ENCODE data around the gene GRM4.

Gene GRM4

DNA sequence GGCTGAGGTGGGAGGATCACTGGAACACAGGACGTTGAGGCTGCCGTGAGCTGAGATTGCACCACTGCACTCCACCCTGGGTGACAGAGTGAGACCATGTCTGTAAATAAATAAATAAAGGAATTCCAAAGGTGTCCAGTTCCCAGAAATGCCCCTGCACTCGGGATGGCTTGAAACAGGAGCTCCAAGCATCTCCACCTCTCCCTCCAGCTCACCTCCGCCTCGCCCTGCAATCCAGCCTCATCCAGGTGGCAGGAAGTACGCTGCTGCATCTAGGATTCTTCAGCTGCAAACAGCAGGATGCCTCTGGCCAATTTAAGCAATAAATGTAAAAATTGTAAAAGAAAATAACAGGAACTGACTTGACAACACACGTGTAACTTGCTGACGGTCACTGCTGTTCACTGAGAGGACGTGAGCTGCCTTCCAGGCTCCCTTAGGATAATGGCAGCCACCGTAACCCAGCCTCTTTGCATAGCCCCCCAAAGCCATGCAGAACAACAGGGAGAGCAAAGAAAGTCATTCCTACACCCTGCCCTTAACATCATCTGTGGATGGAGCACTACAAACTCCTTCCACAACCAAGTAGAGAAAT lies 11.4 kb upstream of the GRM4 start:
- no peak for DNase-seq (ENCODE audit: low spot score)

GRCh38 chr6:34155471-34156300 lies 9.8 kb upstream of the GRM4 start:
- no peak for DNase-seq (ENCODE audit: low spot score)

- DNase-seq (ENCODE audit: low spot score) = no peak
Measured at GRCh38 chr6:34154668-34155447, 9.0 kb upstream of the GRM4 start.

GRCh38 chr6:34152806-34153520 lies 7.1 kb upstream of the GRM4 start:
- DNase-seq (ENCODE audit: low spot score) = no peak

DNA sequence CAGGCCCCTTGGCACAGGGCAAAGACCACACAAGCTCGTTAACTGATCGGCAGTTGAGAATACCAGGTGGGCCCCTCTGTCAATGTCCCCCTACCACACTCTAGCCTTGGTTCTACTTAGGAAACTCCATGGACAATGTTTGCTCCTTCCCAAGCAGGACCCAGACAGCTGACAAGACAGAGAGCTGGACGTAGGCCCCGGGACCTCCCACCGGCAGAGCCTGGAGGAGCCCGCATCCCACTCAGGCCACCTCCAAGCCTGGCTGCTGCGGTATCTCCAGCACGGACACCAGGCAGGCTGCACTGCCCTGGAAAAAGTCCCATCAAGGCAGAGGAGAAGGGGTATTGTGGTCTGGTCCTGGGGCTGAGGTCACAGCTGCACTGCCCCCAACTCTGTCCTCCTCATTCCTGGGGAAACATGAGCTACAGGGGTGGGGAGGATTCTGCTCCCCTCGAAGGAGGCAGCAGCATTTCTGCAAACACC lies 6.2 kb upstream of the GRM4 start:
- DNase-seq (ENCODE audit: low spot score) = no peak

- DNase-seq (ENCODE audit: low spot score) = no peak
Measured at GRCh38 chr6:34151321-34152041, 5.6 kb upstream of the GRM4 start.

- no peak for DNase-seq (ENCODE audit: low spot score)
Measured at GRCh38 chr6:34150766-34151165, 4.9 kb upstream of the GRM4 start.

DNA sequence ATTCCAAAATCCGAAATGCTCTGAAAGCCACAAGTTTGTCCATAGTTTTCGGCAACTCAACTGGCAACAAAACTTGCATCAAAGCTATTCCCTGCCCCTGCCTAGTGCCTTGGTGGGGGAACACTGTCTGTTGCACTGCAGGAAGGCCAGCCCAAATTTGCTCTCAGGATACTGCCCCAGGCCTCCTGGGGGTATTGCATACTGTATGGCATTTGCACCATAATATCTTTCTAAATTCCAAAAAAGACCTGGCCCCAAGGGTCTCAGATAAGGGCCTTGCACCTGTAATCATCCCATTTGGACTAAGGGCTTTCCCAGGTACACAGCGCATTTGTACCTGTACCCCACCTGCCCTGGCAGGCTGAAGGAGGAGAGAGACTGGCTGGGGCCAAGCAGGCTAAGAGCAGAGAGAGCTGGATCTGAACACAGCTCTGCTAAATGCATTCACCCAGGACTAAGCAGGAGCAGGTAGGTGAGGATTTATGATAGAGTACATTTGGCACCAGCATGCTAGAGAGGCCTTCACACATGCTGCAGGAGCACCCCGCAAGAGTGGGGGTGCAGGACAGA lies 4.0 kb upstream of the GRM4 start:
- no peak for DNase-seq (ENCODE audit: low spot score)

DNA sequence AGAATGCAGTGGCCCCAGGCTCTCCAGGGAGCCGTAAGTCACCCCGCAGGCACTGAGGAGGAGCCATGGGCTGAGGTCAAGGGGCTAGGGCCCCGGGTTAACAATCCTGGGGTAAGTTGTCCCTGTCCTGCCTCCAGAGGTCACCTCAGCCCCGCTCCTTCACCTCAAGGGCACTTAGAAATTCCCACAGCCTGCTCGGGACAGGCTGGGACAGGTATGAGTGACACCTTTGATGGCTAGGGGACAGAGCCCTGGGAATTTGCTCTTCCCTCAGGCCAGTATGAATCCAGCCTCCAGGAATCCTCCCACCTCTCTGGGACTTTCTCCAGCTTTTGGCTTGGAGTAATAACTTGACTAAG lies 3.5 kb upstream of the GRM4 start:
- DNase-seq (ENCODE audit: low spot score) = no peak

- no peak for DNase-seq (ENCODE audit: low spot score)
Measured at GRCh38 chr6:34148631-34149451, 3.0 kb upstream of the GRM4 start.

DNA sequence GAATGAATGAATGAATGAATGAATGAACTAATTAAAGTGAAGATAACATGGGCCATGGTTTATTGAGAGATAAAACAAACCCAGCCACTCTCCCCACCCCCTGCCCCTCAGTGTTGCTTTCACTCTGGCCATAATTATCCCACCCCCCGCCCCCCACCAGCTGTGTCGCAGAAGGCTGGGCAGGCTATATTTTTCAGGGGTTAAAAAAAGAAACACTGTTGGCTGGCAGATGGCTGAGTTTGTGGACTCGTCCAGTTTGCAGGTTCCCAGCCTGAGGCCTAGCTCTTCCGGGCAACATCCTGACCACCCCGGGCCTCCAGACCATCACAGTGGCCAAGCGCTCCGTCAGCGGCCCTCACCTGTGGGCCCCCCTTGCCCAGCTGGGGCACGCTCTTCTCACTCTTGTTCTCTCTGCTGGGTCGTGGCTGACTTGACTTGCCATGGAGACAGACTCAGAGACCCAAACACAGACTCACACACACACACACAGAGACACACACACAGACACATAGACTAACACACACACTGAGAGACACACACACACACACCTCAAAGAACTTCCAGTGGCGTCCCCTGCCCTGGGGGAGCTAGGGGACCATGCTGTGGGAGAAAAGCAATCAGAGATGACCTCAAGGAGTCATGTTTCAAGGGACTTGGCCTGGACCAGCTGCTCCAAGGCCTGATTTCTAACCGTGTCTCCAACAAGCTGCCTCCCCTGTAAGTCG lies 2.2 kb upstream of the GRM4 start:
- no peak for DNase-seq (ENCODE audit: low spot score)

DNA sequence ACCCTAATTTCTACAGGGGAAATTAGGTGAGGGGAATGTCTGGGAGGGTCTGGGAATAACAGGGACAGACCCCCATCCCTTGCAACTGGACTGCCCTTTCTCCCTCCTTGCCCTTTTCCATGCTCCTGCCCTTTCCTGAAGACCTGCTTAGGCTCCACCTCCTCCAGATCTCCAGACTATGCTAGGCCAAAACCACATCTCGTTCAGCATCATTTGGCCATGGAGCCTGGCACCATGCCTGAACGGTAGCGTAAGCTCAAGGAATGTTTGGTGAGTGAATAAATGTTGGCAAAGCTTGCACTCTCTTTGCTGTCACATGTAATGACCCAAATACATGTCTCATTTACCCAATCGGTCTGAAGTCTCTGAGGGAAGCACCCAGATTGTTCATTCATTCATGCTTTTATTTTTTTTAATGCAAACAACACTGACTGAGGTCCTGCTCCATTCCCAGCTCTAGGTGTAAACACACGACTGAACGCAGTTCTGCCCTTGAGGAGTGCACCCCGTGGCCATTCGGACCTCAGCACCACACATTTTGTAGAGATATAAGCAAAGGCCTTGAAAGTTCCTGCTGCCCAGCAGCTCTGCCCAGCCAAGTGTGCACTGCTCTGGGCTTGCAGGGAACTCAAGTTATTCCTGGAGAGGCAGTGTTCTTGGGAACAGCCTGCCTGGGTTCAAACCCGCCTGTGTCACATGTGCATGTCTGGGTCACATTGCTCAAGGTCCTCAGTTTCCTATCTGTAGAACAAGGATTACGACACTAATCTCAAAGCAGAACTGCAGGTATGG lies 1.1 kb upstream of the GRM4 start:
- no peak for DNase-seq (ENCODE audit: low spot score)

- no peak for DNase-seq (ENCODE audit: low spot score)
Measured at GRCh38 chr6:34145161-34146020, 496 bp downstream of the GRM4 start.

GRCh38 chr6:34144581-34145160 lies 1.2 kb downstream of the GRM4 start:
- no peak for DNase-seq (ENCODE audit: low spot score)

DNA sequence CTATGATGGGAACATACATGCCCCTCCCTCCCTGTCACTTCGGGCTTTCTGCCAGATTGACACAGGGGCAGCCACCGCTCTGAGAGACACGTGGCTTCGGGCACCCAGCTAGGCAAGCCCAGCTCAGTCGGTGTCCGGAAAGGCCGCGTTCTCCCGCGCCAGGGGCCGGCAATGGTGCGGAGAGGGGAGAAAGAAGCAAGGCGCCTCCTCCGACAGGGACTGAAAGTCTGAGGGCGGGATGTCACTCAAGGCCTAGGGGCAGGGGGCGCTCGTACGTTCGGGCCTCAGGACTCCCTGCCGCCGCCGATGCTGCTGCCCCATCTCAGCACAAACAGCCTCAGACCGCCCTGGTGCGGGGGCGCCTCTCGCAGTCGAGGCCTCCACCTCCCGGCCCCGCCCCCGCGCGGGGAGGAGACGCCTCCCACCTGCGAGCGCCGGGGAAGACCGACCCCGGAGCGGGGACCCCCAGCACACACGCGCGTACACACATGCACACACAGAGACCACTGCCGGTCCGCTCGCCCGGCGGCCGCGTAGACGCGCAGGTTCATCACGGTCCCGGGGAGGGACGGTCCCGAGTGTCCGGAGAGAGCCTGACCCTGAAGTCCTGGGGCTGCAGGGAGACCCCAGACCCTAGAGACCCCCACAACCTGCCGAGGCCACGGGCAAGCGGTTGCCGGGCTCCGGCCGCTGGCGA lies 1.9 kb downstream of the GRM4 start:
- DNase-seq (ENCODE audit: low spot score) = no peak

DNA sequence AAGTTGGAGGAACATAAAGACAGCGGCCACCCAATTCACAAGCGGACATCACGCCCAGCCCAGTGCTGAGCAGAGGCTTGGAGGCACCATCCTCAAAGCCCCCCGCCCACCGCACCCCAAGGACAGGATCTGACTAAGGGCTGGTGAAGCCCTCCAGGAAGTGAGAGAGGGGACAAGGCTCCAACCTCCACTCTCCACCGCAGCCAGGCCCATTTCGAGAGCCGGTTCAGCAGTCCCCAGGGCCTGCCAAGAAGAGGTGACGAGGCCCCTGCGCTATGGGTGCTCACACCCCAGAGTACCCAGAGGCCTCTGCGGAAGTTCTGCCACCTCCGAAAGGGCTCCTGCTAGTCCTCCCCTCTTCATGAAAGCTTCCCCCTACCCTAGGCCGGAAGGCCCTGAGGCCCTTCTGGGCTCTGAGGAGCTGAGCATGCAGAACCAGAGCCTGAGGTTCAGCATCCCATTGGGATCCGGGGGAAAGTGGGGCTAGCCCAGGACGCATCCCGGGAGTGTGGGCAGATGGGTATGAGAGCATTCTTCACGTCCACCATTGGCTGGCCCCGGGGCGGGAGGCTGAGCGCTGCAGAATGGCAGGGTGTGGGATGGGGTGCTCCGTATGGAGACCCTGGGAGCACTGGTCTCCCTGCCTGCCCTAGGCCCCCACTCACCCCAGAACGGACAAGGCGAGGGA lies 2.5 kb downstream of the GRM4 start:
- DNase-seq (ENCODE audit: low spot score) = no peak

Measured in pons (tissue), 1 donor.